Panc1 (cell line): Measurements from ENCODE around the gene ATG14. TPM values are rescaled to one million over a fixed set of nuclear protein-coding genes. Genes with fewer than 3 reads are reported as not detected.

Experiments used
- ATAC-seq: fragments of 200-7000 bp; cut with Tn5 transposase; 2 replicates; pipeline ENCODE4 v1.9.1; 2020; ENCODE audit warnings: mild to moderate bottlenecking, moderate library complexity
- BruUV-seq: library from RNA; stranded (reverse); fragments of 400-500 nt; replicated peaks from 2 replicates; lab custom pipeline; 2021; lab: Mats Ljungman, UMichigan
- CTCF ChIA-PET: fragments of 300-600 bp; sonication (Branson Sonifier 250); formaldehyde crosslinking; loops from one replicate; lab custom pipeline; 2022; ENCODE audit warnings: antibody characterized with exemption; lab: Charles Lee
- POLR2A ChIA-PET: fragments of 300-600 bp; sonication (Branson Sonifier 250); formaldehyde crosslinking; loops from one replicate; lab custom pipeline; 2022; ENCODE audit warnings: antibody characterized with exemption; lab: Charles Lee
- DNase-seq: peaks from one replicate; pipeline ENCODE4 v3.0.0-alpha.2; 2010; ENCODE audit warnings: low read depth, low spot score
- H3K27ac ChIP-seq: 2 replicates; pipeline ENCODE4 v1.5.1; 2011; ENCODE audit warnings: mild to moderate bottlenecking, low read length, inconsistent platforms
- H3K27me3 ChIP-seq: fragments of 200-500 bp; sonication (Bioruptor generic); 2 replicates; pipeline ENCODE4 v1.6.0; 2014; ENCODE audit warnings: low read length, inconsistent platforms; ENCODE audit not compliant: control insufficient read depth, insufficient read depth
- H3K36me3 ChIP-seq: fragments of 200-500 bp; sonication (Bioruptor generic); 2 replicates; pipeline ENCODE4 v1.5.1; 2014; ENCODE audit warnings: inconsistent platforms, mild to moderate bottlenecking, low read length, moderate library complexity; ENCODE audit not compliant: control insufficient read depth, insufficient read depth
- H3K4me1 ChIP-seq: 2 replicates; pipeline ENCODE4 v1.5.1; 2011; ENCODE audit warnings: inconsistent platforms, mild to moderate bottlenecking, low read length, moderate library complexity; ENCODE audit not compliant: control insufficient read depth, insufficient read depth
- H3K4me3 ChIP-seq, 2 experiments: 2 replicates each; pipeline ENCODE4 v1.5.1; 2011 to 2012; ENCODE audit warnings: low read depth in 2 of 2, low read length in 2 of 2, mild to moderate bottlenecking in 2 of 2, inconsistent platforms in 1 of 2, moderate library complexity in 1 of 2
- H3K9me3 ChIP-seq: fragments of 200-500 bp; sonication (Bioruptor generic); 2 replicates; pipeline ENCODE4 v1.5.1; 2014; ENCODE audit warnings: low read depth, mild to moderate bottlenecking, inconsistent platforms, low read length, moderate library complexity; ENCODE audit not compliant: control insufficient read depth, insufficient read depth
- POLR2AphosphoS5 ChIP-seq: IDR thresholded peaks from 2 replicates; pipeline ENCODE4 v1.6.1; 2012; ENCODE audit warnings: mild to moderate bottlenecking, low read depth, low read length, moderate library complexity
- SIN3A ChIP-seq: IDR thresholded peaks from 2 replicates; pipeline ENCODE4 v1.6.1; 2012; ENCODE audit warnings: low read depth, mild to moderate bottlenecking, low read length, moderate library complexity, borderline replicate concordance; ENCODE audit not compliant: insufficient read depth
- TCF7L2 ChIP-seq: IDR thresholded peaks from 2 replicates; pipeline ENCODE4 v1.6.1; 2011; ENCODE audit warnings: mild to moderate bottlenecking, low read depth, low read length, inconsistent platforms
- in situ Hi-C: cut with HindIII; loops from 2 replicates; pipeline ENCODE4 v1.10.0; 2016; ENCODE audit warnings: low sequenced_read_pairs, low pct_unique_long_range_greater_than_20kb
- intact Hi-C: fragments of 100-400 bp; cut with micrococcal nuclease; formaldehyde crosslinking; loops from one replicate; pipeline ENCODE4 v1.10.0; 2022; ENCODE audit not compliant: unreplicated experiment
- total RNA-seq: library from RNA; stranded (reverse); gene quantifications from one replicate; pipeline ENCODE4 v1.2.1, GENCODE V29; 2021; ENCODE audit not compliant: unreplicated experiment
- TF ChIP-seq, protein P1 (sequence below): fragments of 450-650 bp; IDR thresholded peaks from 2 replicates; pipeline ENCODE4 v1.5.1; 2017; ENCODE audit warnings: mild to moderate bottlenecking
- TF ChIP-seq, protein P2 (sequence below), 2 experiments: IDR thresholded peaks; 2 replicates each; pipeline ENCODE4 v1.6.1; 2011 to 2012; ENCODE audit warnings: low read depth in 2 of 2, control low read depth in 1 of 2, low read length in 1 of 2, mild to moderate bottlenecking in 1 of 2, moderate library complexity in 1 of 2; ENCODE audit not compliant: insufficient read depth in 1 of 2

The ATG14 gene
- total RNA-seq, 1 experiment from 2014 or later, result 7.1 TPM

DNA sequence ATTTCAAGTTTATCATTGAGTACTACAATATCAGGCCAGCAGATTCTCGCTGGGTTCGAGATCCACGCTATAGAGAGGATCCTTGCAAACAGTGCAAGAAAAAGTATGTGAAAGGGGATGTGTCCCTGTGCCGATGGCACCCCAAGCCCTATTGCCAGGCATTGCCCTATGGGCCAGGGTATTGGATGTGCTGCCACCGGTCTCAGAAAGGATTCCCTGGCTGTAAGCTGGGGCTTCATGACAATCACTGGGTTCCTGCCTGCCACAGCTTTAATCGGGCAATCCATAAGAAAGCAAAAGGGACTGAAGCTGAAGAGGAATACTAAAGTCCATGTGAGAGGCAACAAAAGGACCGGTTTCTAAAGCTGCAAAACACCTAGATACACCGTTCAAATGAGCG is 59.4 kb downstream of the ATG14 start:
- TF ChIP-seq TCF7L2 (no peak), SIN3A (no peak), POLR2AphosphoS5 (no peak)
- TF ChIP-seq, protein P1, sequence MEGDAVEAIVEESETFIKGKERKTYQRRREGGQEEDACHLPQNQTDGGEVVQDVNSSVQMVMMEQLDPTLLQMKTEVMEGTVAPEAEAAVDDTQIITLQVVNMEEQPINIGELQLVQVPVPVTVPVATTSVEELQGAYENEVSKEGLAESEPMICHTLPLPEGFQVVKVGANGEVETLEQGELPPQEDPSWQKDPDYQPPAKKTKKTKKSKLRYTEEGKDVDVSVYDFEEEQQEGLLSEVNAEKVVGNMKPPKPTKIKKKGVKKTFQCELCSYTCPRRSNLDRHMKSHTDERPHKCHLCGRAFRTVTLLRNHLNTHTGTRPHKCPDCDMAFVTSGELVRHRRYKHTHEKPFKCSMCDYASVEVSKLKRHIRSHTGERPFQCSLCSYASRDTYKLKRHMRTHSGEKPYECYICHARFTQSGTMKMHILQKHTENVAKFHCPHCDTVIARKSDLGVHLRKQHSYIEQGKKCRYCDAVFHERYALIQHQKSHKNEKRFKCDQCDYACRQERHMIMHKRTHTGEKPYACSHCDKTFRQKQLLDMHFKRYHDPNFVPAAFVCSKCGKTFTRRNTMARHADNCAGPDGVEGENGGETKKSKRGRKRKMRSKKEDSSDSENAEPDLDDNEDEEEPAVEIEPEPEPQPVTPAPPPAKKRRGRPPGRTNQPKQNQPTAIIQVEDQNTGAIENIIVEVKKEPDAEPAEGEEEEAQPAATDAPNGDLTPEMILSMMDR, result no peak
- TF ChIP-seq, protein P2, sequence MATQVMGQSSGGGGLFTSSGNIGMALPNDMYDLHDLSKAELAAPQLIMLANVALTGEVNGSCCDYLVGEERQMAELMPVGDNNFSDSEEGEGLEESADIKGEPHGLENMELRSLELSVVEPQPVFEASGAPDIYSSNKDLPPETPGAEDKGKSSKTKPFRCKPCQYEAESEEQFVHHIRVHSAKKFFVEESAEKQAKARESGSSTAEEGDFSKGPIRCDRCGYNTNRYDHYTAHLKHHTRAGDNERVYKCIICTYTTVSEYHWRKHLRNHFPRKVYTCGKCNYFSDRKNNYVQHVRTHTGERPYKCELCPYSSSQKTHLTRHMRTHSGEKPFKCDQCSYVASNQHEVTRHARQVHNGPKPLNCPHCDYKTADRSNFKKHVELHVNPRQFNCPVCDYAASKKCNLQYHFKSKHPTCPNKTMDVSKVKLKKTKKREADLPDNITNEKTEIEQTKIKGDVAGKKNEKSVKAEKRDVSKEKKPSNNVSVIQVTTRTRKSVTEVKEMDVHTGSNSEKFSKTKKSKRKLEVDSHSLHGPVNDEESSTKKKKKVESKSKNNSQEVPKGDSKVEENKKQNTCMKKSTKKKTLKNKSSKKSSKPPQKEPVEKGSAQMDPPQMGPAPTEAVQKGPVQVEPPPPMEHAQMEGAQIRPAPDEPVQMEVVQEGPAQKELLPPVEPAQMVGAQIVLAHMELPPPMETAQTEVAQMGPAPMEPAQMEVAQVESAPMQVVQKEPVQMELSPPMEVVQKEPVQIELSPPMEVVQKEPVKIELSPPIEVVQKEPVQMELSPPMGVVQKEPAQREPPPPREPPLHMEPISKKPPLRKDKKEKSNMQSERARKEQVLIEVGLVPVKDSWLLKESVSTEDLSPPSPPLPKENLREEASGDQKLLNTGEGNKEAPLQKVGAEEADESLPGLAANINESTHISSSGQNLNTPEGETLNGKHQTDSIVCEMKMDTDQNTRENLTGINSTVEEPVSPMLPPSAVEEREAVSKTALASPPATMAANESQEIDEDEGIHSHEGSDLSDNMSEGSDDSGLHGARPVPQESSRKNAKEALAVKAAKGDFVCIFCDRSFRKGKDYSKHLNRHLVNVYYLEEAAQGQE (IDR thresholded peaks at IDR 0.05; ENCODE audit: insufficient read depth in 1 of 2, low read depth in 2 of 2, low read length in 1 of 2), result no peak
- H3K36me3 ChIP-seq, result no peaks in the 10 kb centered on the region; the same call in none of the 2 replicates
- in situ Hi-C loops, result no loop called here
- BruUV-seq, result no TSS peak
- intact Hi-C loops, result loop anchor here (5.0 kb wide), 1 partner anchor 140 kb away; no protein-coding TSS in a partner anchor
- DNase-seq (no peak), ATAC-seq (no peak)
- H3K27me3 ChIP-seq, result no peaks in the 10 kb centered on the region
- H3K9me3 ChIP-seq, result no peaks in the 10 kb centered on the region
- H3K4me3 ChIP-seq, result no peak overlapping the region
- POLR2A ChIA-PET, result no interaction called here
- CTCF ChIA-PET, result interaction anchor here (1.0 kb wide), 1 partner anchor 82 kb away, joined by 3 read pairs; no protein-coding TSS in a partner anchor
- no peak overlapping the region for H3K27ac ChIP-seq
- H3K4me1 ChIP-seq, result no peaks in the 10 kb centered on the region

DNA sequence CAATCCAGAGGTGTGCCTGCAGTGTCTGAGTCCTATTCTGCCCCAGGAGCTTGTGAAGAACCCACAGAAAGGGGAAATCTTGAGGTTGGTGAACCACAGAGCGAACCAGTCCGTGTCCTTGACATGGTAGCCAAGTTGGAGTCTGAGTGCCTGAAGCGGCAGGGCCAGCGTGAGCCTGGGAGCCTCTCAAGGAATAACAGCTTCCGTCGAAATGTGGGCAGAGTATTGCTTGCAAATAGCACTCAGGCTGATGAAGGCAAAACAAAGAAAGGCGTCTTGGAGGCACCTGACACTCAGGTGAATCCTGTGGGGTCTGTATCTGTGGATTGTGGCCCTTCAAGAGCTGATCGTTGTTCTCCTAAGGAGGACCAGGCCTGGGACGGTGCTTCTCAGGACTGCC is 60.5 kb downstream of the ATG14 start:
- intact Hi-C loops (loop anchor here (5.0 kb wide), 1 partner anchor 139 kb away; no protein-coding TSS in a partner anchor), in situ Hi-C loops (no loop called here)
- Histone ChIP-seq H3K27ac (no peak overlapping the region), H3K4me3 (no peak overlapping the region), H3K27me3 (no peaks in the 10 kb centered on the region), H3K4me1 (no peaks in the 10 kb centered on the region), H3K36me3 (no peaks in the 10 kb centered on the region; the same call in none of the 2 replicates), H3K9me3 (no peaks in the 10 kb centered on the region)
- POLR2A ChIA-PET, result no interaction called here
- DNase-seq (no peak), ATAC-seq (no peak)
- TF ChIP-seq POLR2AphosphoS5 (no peak), SIN3A (no peak), TCF7L2 (no peak)
- TF ChIP-seq, protein P1, result no peak
- TF ChIP-seq, protein P2 (IDR thresholded peaks at IDR 0.05; ENCODE audit: insufficient read depth in 1 of 2, low read depth in 2 of 2, low read length in 1 of 2), result no peak
- CTCF ChIA-PET, result no interaction called here
- BruUV-seq, result no TSS peak
